Neural crest cell (in vitro differentiated cells): ENCODE measurements around the gene SPAG5. TPM values are rescaled to one million over a fixed set of nuclear protein-coding genes. Genes with fewer than 3 reads are reported as not detected.

ENCODE experiments used
- DNase-seq: peaks from one replicate; pipeline ENCODE4 v3.0.0; 2021; ENCODE audit warnings: low read depth, mixed read lengths, low spot score
- H3K27ac Mint-ChIP-seq: one replicate; pipeline ENCODE4 v1.8.0; 2021; ENCODE audit warnings: mild to moderate bottlenecking, mixed read lengths; ENCODE audit not compliant: unreplicated experiment
- H3K27me3 Mint-ChIP-seq: 2 replicates; pipeline ENCODE4 v1.8.0; 2021; ENCODE audit warnings: low read depth, mild to moderate bottlenecking, mixed read lengths
- H3K36me3 Mint-ChIP-seq: 2 replicates; pipeline ENCODE4 v1.8.0; 2021; ENCODE audit warnings: low read depth, mild to moderate bottlenecking, mixed read lengths
- H3K4me1 Mint-ChIP-seq: 2 replicates; pipeline ENCODE4 v1.8.0; 2021; ENCODE audit warnings: mixed read lengths
- H3K4me3 Mint-ChIP-seq: one replicate; pipeline ENCODE4 v1.8.0; 2021; ENCODE audit warnings: mild to moderate bottlenecking, mixed read lengths
- H3K9me3 Mint-ChIP-seq: 2 replicates; pipeline ENCODE4 v1.8.0; 2021; ENCODE audit warnings: mixed read lengths
- total RNA-seq: library from RNA; stranded (reverse); gene quantifications from 2 replicates; pipeline ENCODE4 v1.2.1, GENCODE V29; 2021
- TF ChIP-seq, protein P1 (sequence below): fragments of 200-600 bp; sonication (generic); conservative IDR thresholded peaks from 2 replicates; pipeline ENCODE4 v1.5.0; 2021; ENCODE audit warnings: antibody characterized with exemption, mild to moderate bottlenecking

SPAG5 gene
- total RNA-seq, 1 donor from 2014 or later, result 151 TPM

DNA sequence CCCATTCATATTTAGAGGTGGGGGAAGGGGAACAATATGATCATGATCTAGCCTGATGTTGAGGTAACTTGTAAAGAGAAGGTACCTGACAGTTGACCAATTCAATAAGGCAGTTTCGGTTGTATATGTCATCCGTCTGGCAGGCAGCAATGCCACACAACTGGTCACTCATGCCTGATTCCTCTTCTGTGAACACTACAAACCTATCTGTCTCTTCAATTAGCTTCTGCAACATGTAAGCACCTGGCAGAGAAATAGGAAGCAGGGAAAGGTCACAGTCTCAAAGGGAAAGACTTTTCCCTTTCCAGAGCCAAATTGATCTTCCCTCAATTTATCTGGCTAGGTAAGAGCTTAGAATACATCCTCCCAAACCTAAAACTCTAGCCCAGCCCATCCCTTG, 25.3 kb upstream of the SPAG5 start:
- H3K36me3 Mint-ChIP-seq, result peaks cover 19% of the 10 kb centered on the region
- no peak overlapping the region for H3K27ac Mint-ChIP-seq
- no peaks in the 10 kb centered on the region for H3K4me1 Mint-ChIP-seq
- TF ChIP-seq, protein P1, sequence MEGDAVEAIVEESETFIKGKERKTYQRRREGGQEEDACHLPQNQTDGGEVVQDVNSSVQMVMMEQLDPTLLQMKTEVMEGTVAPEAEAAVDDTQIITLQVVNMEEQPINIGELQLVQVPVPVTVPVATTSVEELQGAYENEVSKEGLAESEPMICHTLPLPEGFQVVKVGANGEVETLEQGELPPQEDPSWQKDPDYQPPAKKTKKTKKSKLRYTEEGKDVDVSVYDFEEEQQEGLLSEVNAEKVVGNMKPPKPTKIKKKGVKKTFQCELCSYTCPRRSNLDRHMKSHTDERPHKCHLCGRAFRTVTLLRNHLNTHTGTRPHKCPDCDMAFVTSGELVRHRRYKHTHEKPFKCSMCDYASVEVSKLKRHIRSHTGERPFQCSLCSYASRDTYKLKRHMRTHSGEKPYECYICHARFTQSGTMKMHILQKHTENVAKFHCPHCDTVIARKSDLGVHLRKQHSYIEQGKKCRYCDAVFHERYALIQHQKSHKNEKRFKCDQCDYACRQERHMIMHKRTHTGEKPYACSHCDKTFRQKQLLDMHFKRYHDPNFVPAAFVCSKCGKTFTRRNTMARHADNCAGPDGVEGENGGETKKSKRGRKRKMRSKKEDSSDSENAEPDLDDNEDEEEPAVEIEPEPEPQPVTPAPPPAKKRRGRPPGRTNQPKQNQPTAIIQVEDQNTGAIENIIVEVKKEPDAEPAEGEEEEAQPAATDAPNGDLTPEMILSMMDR, result no peak
- no peak for DNase-seq
- H3K9me3 Mint-ChIP-seq, result no peaks in the 10 kb centered on the region
- H3K4me3 Mint-ChIP-seq, result no peak overlapping the region
- no peaks in the 10 kb centered on the region for H3K27me3 Mint-ChIP-seq

DNA sequence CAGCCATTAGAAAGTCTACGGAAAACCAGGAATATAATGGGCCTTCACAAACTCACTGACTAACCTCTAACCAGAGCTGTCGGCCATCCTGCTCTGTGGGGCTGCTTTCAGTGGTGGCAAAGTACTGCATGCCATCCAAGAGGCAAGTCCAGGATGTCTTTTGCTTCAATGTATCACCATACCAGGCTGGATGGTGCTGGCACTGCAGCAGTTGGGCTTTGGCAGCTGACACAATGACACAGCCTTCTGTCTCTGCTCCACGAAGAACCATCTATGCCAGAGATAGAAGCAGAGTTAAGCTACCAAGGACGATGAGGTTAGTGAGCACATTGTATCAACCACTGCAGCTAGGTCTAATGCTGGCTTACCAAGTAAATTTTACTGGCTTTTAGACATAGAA, 24.9 kb upstream of the SPAG5 start:
- Mint-ChIP-seq H3K9me3 (no peaks in the 10 kb centered on the region), H3K4me1 (no peaks in the 10 kb centered on the region), H3K36me3 (peaks cover 22% of the 10 kb centered on the region), H3K27me3 (no peaks in the 10 kb centered on the region), H3K27ac (no peak overlapping the region), H3K4me3 (no peak overlapping the region)
- no peak for DNase-seq
- TF ChIP-seq, protein P1, result no peak

DNA sequence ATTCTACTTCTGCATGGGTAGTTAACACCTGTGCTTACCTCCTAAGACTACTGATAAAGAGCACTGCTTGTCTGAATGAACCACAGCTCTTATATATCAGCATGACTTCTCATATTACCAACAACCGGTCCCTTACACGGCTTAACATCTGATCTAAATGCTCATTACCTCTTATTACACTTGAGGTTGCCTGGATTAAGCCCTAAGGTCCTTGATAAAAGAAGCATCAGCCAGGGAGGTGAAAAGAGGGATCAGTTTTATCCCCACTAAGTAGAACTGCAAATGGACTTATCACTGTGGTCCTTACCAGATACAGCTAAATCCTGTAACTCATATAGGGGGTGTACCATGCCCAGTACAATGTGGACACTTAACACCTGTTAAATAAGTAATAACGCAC, 23.4 kb upstream of the SPAG5 start:
- Mint-ChIP-seq H3K36me3 (peaks cover 21% of the 10 kb centered on the region), H3K27ac (no peak overlapping the region), H3K4me3 (no peak overlapping the region), H3K4me1 (no peaks in the 10 kb centered on the region), H3K9me3 (no peaks in the 10 kb centered on the region), H3K27me3 (no peaks in the 10 kb centered on the region)
- DNase-seq, result no peak
- TF ChIP-seq, protein P1, result no peak

DNA sequence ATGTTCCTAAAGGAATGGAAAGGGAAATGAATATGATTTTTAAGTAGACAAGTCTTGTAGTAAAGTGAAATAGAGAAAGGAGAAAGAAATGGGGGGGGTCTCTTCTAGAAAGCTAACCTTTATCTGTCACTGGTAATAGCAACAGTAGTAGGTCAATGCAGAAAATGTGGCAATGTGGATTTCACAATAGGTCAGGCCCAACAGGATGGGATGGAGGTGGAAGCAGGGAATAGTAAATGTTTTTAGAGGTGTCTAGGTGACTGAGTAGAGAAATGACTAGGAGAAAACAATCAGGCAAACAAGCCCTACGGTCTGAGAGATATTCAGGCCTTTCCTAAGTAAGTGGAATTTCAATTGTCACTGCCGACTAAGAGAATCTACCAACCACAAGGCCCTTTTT, 21.2 kb upstream of the SPAG5 start:
- Mint-ChIP-seq H3K4me3 (no peak overlapping the region), H3K36me3 (peaks cover 27% of the 10 kb centered on the region), H3K9me3 (no peaks in the 10 kb centered on the region), H3K4me1 (no peaks in the 10 kb centered on the region), H3K27ac (no peak overlapping the region), H3K27me3 (no peaks in the 10 kb centered on the region)
- no peak for DNase-seq
- TF ChIP-seq, protein P1, result no peak

DNA sequence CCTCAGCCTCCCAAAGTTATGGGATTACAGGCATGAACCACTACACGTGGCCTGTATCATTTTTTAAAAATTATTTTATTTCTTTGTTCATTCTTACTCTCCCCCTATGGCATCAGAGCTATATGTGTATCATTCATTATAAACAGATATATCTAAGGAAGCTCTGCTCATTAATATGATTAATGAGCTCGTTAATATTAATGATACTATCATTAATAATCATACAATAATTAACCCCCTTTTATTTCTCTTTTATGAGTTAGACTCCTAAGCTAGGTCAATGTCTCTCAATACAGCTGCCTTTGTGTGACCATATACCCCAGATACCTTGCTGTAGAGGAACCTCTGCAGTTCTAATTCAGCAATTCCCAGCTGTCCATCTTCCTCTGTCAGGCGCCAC, 19.6 kb upstream of the SPAG5 start:
- Mint-ChIP-seq H3K4me1 (no peaks in the 10 kb centered on the region), H3K27me3 (no peaks in the 10 kb centered on the region), H3K4me3 (no peak overlapping the region), H3K9me3 (no peaks in the 10 kb centered on the region), H3K36me3 (peaks cover 27% of the 10 kb centered on the region), H3K27ac (no peak overlapping the region)
- TF ChIP-seq, protein P1, result no peak
- no peak for DNase-seq

DNA sequence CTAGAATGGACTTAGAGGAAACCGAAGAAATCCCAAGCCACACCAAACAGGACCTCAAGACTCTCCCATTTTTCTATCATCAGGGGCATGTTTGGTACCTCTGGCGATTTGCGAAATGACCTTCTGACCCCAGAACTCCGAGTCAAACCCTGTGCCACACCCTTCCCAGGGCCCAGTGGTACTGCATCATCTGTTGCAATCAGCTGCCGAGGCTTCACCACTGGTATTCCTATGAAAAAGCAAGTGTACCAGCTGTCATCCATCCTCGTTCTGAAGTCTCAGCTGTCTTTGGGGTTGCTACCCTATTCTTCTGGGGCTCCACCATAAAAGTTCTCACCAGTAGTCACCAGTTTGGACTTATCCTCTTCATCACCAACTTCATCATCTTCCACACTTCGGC, 17.5 kb upstream of the SPAG5 start:
- Mint-ChIP-seq H3K9me3 (no peaks in the 10 kb centered on the region), H3K36me3 (peaks cover 20% of the 10 kb centered on the region), H3K27ac (no peak overlapping the region), H3K4me3 (no peak overlapping the region), H3K27me3 (no peaks in the 10 kb centered on the region), H3K4me1 (peaks cover 5% of the 10 kb centered on the region)
- DNase-seq, result no peak
- TF ChIP-seq, protein P1, result no peak
